ENCODE measurements around the gene CDC42BPB.
A peak's percentile ranks its signal among the peaks of the same experiment; 100 is the strongest.

CDC42BPB gene

GRCh38 chr14:103095210-103095778, 37.9 kb upstream of the CDC42BPB start:
- DNase-seq (ENCODE audit: low read depth): no peak

DNA sequence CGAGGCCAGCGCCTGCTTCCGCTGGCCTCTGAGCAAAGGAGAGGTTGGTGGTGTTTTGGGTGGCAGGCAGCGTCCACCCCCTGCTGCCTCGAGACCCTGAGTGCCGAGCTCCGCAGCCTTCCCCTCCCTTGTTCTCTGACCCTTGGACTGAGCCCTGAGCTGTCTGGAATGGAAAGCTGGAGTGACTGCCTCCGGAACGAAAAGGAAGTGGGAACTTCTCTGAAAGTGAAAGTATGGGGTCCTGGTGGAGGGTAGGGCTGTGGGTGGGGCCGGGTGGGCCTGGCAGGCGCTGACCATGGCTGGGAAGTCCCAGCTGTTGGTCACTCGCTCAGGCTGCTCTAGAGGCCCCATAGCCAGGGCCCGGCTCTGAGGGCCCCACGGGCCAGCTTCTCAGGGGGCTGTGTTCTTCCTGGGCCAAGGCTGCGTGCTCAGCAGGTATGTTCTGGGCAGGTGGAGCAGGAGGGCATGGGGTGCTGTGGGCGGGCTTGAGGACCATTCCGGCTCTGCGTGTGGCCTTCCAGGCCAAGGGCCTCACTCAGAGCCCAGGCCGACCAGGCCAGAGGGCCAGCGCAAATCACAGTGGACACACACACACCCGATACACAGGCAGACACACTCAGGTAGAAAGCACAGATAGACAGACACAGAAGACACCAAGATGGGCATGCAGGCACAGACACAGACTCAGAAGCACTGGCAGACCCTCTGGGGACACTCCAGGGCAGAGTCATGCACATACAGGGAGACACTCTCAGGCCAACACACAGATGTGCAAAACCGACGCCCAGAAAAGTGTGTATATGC, 37.3 kb upstream of the CDC42BPB start, which contains the start of gene EXOC3L4:
EXOC3L4 (plus strand) TSS at position 320 of the 804 bp plus-strand sequence. CDS start 5,495 bp downstream, outside the sequence.
- DNase-seq (ENCODE audit: low read depth): no peak

DNA sequence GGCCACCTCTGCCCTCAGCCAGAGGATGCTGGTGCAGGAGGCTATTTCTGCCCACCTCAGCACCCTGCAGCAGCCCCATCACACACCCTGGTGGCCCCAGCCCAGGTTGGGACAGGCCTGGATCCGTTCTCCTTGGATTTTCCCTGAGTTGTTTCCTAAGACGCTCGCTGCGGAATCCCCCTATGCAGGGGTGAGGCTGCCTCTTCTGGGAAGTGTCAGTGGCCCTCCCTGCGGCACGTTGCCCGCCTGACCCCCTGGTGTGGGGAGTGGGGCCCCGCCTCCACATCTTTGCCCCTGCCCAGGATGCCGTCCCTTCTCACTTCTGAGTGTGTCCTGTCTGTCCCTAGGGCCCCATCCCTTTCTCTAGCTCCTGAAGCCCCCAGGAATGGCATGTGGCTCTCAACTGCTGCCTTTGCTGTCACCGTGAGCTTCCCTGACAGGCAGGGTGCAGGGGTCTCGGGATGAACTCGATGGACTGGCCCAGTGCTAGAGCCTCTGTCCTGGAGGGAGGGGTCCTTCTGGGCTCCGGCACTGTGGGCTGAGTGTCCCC, 36.6 kb upstream of the CDC42BPB start:
- DNase-seq (ENCODE audit: low read depth): no peak

GRCh38 chr14:103091883-103092222, 34.5 kb upstream of the CDC42BPB start:
- DNase-seq (ENCODE audit: low read depth): no peak

- peak; percentile 44 for DNase-seq (ENCODE audit: low read depth)
Observed at GRCh38 chr14:103091041-103091882, 33.9 kb upstream of the CDC42BPB start.

GRCh38 chr14:103090481-103091020, 33.2 kb upstream of the CDC42BPB start:
- DNase-seq (ENCODE audit: low read depth): no peak

DNA sequence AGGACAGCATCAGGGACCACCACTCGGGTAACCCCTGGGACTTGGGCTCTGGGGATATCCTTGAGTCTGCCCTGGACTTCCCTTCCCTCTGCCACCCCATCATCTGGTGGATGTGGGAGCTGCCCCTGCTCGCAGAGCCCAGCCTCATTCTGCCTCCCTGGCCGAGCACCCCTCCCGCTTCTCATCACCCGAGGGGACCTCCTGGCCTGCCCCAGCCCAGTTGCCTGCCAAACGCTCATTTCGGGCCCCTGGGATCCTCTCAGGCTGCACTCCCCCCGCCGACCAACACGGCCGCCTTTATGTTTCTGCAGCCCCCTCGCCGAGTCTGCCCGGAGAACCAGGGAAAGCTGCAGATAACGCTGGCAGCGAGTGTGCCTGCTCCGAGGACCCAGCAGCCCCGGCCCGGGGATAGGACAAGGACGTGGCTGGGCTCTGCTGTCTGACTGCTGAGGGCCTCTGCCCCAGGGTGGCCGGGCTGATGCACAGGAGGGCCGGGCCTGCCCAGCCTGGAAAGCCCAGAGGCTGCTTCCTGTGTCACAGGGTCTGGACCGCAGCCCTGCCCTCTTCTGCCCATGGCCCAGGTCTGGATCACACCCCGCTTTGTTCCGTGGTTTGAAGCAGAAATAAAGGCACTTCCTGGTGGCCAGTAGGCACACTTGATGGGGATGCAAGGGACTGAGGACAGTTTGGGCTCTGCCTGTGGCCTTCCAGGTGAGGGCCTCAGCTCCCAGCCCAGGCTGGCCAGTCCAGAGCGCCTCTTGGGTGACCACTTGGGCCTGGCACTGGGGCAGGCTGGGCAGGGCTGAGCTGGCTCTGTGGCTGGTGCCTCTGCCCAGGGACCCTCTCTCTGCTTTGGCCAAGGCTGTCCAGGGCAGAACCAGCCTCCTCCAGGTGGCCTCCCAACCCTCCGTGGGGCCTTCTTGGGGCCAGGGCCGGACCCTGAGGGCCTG, 32.3 kb upstream of the CDC42BPB start:
- DNase-seq (ENCODE audit: low read depth): no peak

- no peak for DNase-seq (ENCODE audit: low read depth)
Observed at GRCh38 chr14:103088921-103089320, 31.6 kb upstream of the CDC42BPB start.

DNA sequence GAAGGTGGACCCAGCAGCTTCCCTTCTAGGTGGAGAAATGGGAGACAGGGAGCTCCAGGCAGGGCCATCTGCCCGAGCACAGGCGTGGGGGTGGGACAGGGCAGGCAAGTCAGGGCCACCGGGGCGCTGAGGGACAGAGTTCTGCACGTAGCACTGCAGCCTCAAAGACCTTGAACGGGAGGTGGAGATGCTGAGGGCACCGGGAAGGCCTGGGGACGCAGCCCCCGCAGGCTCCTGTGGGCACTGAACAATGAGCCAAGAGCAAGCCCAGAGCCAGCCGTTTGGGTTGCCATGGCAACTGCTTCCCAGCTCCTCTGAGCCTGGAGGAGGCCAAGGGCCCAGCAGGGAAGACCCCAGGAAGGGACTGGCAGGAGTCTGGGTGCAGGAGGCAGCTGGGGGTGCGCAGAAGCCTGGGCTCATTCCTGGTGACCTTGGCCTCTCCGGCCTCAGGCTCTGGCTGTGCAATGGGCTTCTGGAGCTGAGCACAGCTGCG, 30.0 kb upstream of the CDC42BPB start:
- no peak for DNase-seq (ENCODE audit: low read depth)

DNA sequence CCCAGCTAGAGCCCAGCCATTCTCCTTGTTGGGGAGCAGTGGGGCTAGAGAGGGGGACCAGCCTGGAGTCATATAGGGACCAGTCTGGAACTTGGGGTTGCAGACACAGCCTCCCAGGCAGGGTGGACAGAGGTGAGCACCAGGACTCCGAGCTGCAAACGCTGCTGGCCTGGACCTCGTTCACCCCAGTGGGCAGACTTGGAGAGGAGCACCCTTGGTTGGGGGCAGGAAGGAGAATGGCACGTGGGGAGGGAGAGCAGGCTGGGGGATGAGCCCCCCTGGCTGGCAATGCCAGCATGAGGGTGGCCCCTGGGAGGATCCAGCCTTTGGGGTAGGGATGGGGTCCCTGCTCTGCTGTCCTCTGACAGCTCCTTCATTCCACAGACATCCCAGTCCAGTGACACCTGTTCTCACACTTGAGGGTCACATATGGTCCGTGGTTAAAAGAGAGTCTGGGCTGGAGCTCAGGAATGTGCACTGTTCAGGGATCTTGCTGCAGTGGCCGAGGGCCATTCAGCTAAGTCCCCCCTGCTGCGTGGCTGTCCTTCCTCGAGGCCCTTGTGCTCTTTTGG, 29.5 kb upstream of the CDC42BPB start:
- DNase-seq (ENCODE audit: low read depth): no peak

DNA sequence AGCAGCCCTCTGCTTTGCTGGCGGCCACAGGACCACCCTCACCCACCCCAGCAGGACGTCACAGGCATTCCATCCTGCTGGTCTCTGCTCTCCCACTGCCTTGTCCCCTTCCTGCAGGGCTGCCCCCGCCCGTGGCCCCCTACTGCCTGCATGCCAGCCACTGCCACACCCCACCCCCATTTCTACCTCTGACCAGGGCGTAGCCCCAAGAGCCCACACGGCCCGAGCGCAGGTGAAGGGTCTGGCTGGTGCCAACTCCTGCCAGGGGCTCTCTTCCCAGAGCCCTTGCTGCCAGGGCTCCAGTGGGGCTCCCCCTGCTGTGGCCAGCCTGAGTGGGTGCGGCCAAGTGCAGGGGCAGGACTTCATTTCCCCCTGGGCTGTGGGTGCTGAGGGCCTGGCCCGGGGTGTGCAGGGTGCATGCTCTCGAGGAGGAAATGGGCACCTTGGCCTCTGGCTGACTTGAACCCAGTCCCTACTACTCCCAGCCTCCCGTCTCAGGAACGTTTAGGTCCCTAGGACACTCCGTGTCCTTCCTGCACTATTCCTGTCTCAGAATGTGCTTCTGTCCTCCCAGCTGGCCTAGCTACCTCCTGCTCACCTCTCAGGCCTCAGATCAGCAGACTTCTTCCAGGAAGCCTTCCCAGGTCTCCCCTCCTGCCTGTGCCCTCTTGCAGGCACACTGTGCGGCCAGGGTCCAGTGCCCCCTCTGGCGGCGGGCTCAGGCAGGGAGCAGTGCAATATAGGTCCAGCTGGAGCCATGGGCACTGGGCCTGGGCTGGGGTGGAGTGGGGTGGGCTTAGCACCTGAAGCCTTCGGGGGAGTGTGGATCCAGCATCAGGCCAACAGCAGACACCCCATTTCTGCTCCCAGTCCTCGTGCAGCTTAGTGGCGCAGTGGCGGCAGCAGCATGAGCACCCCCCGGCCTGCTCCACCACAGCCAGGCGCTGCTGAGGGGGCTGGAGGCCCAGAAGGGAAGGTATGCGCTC, 28.1 kb upstream of the CDC42BPB start:
- DNase-seq (ENCODE audit: low read depth): no peak

DNA sequence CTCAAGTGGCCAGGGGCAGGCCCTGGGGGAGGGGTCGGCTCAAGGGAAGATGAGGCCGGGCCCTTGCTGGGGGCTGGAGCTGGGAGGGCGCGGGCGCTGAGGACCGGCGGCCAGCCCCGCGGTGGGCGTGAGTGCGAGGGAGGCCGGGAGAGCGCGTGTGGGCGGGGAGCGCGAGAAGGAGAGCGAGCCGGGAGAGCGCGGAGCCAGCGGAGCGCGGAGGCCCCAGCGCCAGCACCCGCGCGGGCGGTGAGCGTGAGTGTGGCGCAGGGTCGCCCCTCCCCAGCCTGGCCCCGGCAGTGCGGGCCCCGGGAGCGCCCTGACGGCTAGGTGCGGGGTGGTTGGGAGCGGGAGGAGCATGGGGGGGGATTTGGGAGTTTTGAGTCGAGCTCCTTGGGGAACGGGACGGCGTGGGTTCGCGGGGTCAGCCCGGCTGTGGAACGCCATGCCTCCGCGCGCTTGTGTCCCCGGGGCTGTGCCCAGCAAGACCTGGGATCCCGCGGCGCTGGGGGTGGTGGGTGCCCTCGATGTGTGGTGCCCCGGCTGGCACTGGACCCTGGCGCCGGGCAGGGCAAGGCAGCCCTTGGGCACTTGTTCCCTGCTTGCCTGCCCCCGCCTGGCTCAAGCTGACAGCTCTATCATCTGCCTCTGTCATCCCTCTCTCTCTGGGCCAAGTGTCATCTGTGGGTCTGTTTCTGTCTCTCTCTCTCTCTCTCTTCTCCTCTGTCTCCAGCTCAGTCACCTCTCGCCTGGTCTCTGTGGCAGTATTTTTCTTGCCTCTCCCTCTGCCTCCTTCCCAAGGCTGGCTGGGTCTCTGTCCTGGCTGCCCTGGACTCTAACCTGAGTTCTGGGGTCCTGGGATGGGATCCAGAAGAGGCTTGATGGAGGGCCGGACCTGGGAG, 26.9 kb upstream of the CDC42BPB start, which contains the start of gene LBHD2:
LBHD2 (plus strand) TSS at position 190 of the 899 bp plus-strand sequence. CDS start 1,803 bp downstream, outside the sequence.
- DNase-seq (ENCODE audit: low read depth): no peak

DNA sequence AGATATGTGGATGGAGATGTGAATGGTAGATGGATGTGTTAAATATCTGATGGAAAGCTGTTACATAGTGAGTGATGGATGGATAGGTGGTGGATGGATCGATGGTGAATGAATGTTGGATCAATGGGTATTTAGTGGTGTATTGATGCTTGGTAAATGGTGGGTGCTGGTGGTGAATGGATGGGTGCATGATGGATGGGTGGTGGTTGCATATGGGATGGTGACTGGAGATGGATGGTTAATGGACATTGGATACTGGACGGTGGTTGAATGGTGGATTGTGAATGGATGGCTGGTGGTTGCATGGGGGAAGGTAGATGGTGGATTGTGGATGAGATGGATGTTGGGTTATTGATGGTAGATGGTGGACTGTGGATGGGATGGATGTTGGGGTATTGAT, 24.6 kb upstream of the CDC42BPB start:
- no peak for DNase-seq (ENCODE audit: low read depth)

DNA sequence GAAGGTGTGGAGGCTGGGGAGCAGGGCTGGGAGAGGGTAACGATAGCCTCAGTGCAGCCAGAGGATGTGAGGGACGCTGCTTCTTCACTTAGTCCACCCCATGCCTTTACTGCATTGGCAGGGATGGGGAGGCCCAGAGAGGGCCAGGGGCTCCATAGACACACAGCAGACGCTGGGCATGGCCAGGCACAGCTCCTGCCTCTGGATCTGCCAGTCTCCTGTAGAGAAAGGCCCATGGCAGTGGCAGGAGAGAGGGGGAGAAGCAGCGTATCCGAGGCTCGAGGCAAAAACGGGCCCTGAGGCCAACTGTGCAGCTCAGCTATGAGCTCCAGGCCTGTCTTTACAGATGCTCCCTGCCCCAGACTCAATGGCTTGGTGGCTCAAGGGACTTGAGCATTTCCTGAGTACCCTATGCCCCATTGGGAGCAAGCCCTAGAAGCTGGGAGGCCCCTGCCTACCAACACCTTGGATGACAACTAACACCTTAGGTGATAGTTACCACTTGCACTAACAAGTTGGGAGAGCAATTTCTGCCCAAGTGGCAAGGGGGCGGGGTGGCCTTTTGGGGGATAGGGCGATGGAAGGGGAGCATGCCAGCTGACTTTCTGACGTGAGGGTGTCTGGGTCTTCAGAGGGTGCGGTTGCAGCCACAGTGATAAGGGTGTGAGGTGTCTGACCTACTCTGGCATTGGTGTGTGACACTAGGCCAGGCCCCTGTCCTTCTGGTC, 21.7 kb upstream of the CDC42BPB start:
- DNase-seq (ENCODE audit: low read depth): no peak

DNA sequence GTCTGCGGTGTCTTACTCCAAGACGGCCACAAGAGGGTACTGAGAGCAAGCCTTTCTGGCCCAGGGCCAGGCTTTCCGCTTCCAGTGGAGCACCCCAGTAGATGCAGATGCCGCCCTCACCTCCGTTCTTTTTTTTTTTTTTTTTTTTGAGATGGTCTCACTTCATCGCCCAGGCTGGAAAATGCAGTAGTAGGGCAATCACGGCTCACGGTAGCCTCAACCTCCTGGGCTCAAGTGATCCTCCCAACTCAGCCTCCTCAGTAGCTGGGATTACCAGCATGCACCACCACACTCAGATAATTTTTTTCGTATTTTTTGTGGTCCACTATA, 21.0 kb upstream of the CDC42BPB start:
- DNase-seq (ENCODE audit: low read depth): peak; percentile 79

GRCh38 chr14:103074729-103075367, 17.5 kb upstream of the CDC42BPB start:
- DNase-seq (ENCODE audit: low read depth): no peak
